Panc1 (cell line): ENCODE results near the gene VSIG2. TPM values are rescaled to one million over a fixed set of nuclear protein-coding genes. Genes with fewer than 3 reads are reported as not detected.

Experiments
- ATAC-seq: fragments of 200-7000 bp; cut with Tn5 transposase; 2 replicates; pipeline ENCODE4 v1.9.1; 2020; ENCODE audit warnings: mild to moderate bottlenecking, moderate library complexity
- BruUV-seq: library from RNA; stranded (reverse); fragments of 400-500 nt; replicated peaks from 2 replicates; lab custom pipeline; 2021; lab: Mats Ljungman, UMichigan
- CTCF ChIA-PET: fragments of 300-600 bp; sonication (Branson Sonifier 250); formaldehyde crosslinking; loops from one replicate; lab custom pipeline; 2022; ENCODE audit warnings: antibody characterized with exemption; lab: Charles Lee
- POLR2A ChIA-PET: fragments of 300-600 bp; sonication (Branson Sonifier 250); formaldehyde crosslinking; loops from one replicate; lab custom pipeline; 2022; ENCODE audit warnings: antibody characterized with exemption; lab: Charles Lee
- DNase-seq: peaks from one replicate; pipeline ENCODE4 v3.0.0-alpha.2; 2010; ENCODE audit warnings: low read depth, low spot score
- H3K27ac ChIP-seq: 2 replicates; pipeline ENCODE4 v1.5.1; 2011; ENCODE audit warnings: mild to moderate bottlenecking, low read length, inconsistent platforms
- H3K27me3 ChIP-seq: fragments of 200-500 bp; sonication (Bioruptor generic); 2 replicates; pipeline ENCODE4 v1.6.0; 2014; ENCODE audit warnings: low read length, inconsistent platforms; ENCODE audit not compliant: control insufficient read depth, insufficient read depth
- H3K36me3 ChIP-seq: fragments of 200-500 bp; sonication (Bioruptor generic); 2 replicates; pipeline ENCODE4 v1.5.1; 2014; ENCODE audit warnings: inconsistent platforms, mild to moderate bottlenecking, low read length, moderate library complexity; ENCODE audit not compliant: control insufficient read depth, insufficient read depth
- H3K4me1 ChIP-seq: 2 replicates; pipeline ENCODE4 v1.5.1; 2011; ENCODE audit warnings: inconsistent platforms, mild to moderate bottlenecking, low read length, moderate library complexity; ENCODE audit not compliant: control insufficient read depth, insufficient read depth
- H3K4me3 ChIP-seq, 2 experiments: 2 replicates each; pipeline ENCODE4 v1.5.1; 2011 to 2012; ENCODE audit warnings: low read depth in 2 of 2, low read length in 2 of 2, mild to moderate bottlenecking in 2 of 2, inconsistent platforms in 1 of 2, moderate library complexity in 1 of 2
- H3K9me3 ChIP-seq: fragments of 200-500 bp; sonication (Bioruptor generic); 2 replicates; pipeline ENCODE4 v1.5.1; 2014; ENCODE audit warnings: low read depth, mild to moderate bottlenecking, inconsistent platforms, low read length, moderate library complexity; ENCODE audit not compliant: control insufficient read depth, insufficient read depth
- CTCF ChIP-seq: fragments of 450-650 bp; IDR thresholded peaks from 2 replicates; pipeline ENCODE4 v1.5.1; 2017; ENCODE audit warnings: mild to moderate bottlenecking
- POLR2AphosphoS5 ChIP-seq: IDR thresholded peaks from 2 replicates; pipeline ENCODE4 v1.6.1; 2012; ENCODE audit warnings: mild to moderate bottlenecking, low read depth, low read length, moderate library complexity
- REST ChIP-seq, 2 experiments: IDR thresholded peaks; 2 replicates each; pipeline ENCODE4 v1.6.1; 2011 to 2012; ENCODE audit warnings: low read depth in 2 of 2, control low read depth in 1 of 2, low read length in 1 of 2, mild to moderate bottlenecking in 1 of 2, moderate library complexity in 1 of 2; ENCODE audit not compliant: insufficient read depth in 1 of 2
- SIN3A ChIP-seq: IDR thresholded peaks from 2 replicates; pipeline ENCODE4 v1.6.1; 2012; ENCODE audit warnings: low read depth, mild to moderate bottlenecking, low read length, moderate library complexity, borderline replicate concordance; ENCODE audit not compliant: insufficient read depth
- TCF7L2 ChIP-seq: IDR thresholded peaks from 2 replicates; pipeline ENCODE4 v1.6.1; 2011; ENCODE audit warnings: mild to moderate bottlenecking, low read depth, low read length, inconsistent platforms
- in situ Hi-C: cut with HindIII; loops from 2 replicates; pipeline ENCODE4 v1.10.0; 2016; ENCODE audit warnings: low sequenced_read_pairs, low pct_unique_long_range_greater_than_20kb
- intact Hi-C: fragments of 100-400 bp; cut with micrococcal nuclease; formaldehyde crosslinking; loops from one replicate; pipeline ENCODE4 v1.10.0; 2022; ENCODE audit not compliant: unreplicated experiment
- total RNA-seq: library from RNA; stranded (reverse); gene quantifications from one replicate; pipeline ENCODE4 v1.2.1, GENCODE V29; 2021; ENCODE audit not compliant: unreplicated experiment

VSIG2 gene
- total RNA-seq, 1 experiment from 2014 or later = not detected

- ChIA-PET CTCF (interaction anchor here (0.5 kb wide), 1 partner anchor 12 kb away, joined by 5 read pairs; no protein-coding TSS in a partner anchor), POLR2A (no interaction called here)
- DNase-seq (no peak), ATAC-seq (no peak)
- in situ Hi-C loops = no loop called here
- no TSS peak for BruUV-seq
- Histone ChIP-seq H3K4me3 (no peak overlapping the region), H3K4me1 (0 out of 2 replicates have a peak, but pooled peaks cover under 1% of the 10 kb centered on the region), H3K9me3 (no peaks in the 10 kb centered on the region), H3K27me3 (no peaks in the 10 kb centered on the region; the same call in 1 of the 2 replicates), H3K36me3 (no peaks in the 10 kb centered on the region), H3K27ac (no peak overlapping the region)
- intact Hi-C loops = no loop called here
- TF ChIP-seq POLR2AphosphoS5 = no peak
- no peak for TF ChIP-seq SIN3A
- no peak for TF ChIP-seq TCF7L2
- no peak for TF ChIP-seq REST (IDR thresholded peaks at IDR 0.05; ENCODE audit: insufficient read depth in 1 of 2, low read depth in 2 of 2, low read length in 1 of 2)
- no peak for TF ChIP-seq CTCF
Observed at GRCh38 chr11:124751391-124751740, 689 bp downstream of the VSIG2 start.

DNA sequence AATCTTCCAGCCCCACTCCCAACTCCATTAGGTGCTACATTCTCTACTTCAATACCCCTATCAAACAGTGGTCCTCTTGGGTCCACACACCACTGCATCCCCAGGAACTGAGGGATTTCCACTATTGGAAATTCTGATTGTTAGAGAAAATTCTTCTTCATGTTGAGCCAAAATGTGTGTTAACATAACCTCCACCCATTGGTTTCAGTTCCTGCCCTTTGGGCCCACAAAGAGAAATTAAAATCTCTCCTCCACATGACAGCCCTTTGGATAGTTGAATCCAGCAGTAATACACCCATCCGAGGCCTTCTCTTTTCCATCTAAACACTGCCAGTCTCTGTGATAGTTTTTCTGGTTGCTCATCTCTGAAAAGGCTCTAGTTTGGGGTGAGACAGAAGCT, 2.1 kb downstream of the VSIG2 start:
- H3K27me3 ChIP-seq = peaks cover 4% of the 10 kb centered on the region; the same call in 1 of the 2 replicates
- no peak for ATAC-seq
- no peak for DNase-seq
- no TSS peak for BruUV-seq
- peaks cover 4% of the 10 kb centered on the region; the same call in 1 of the 2 replicates for H3K4me1 ChIP-seq
- H3K9me3 ChIP-seq = no peaks in the 10 kb centered on the region
- no peak overlapping the region for H3K4me3 ChIP-seq
- ChIA-PET CTCF (no interaction called here), POLR2A (no interaction called here)
- TF ChIP-seq SIN3A (no peak), REST (IDR thresholded peaks at IDR 0.05; ENCODE audit: insufficient read depth in 1 of 2, low read depth in 2 of 2, low read length in 1 of 2) (no peak), TCF7L2 (no peak), POLR2AphosphoS5 (no peak), CTCF (no peak)
- intact Hi-C loops = loop anchor here (5.0 kb wide), 1 partner anchor 83 kb away; no protein-coding TSS in a partner anchor
- in situ Hi-C loops = no loop called here
- H3K27ac ChIP-seq = no peak overlapping the region
- H3K36me3 ChIP-seq = no peaks in the 10 kb centered on the region
